ENCODE results near the gene FGF7.

The FGF7 gene

GRCh38 chr15:49435174-49435573, 12.1 kb downstream of the FGF7 start:
- TF ChIP-seq CTCF (IDR thresholded peaks at IDR 0.05; ENCODE audit: borderline replicate concordance, control extremely low read depth, extremely low read depth, insufficient read depth, missing control alignments), result no peak
- no peak for DNase-seq (ENCODE audit: low spot score)
- in situ Hi-C loops (cut with MboI; ENCODE audit: low sequenced_read_pairs, unreplicated experiment), result no loop called here

- in situ Hi-C loops (cut with MboI; ENCODE audit: low sequenced_read_pairs, unreplicated experiment), result no loop called here
- no peak for TF ChIP-seq CTCF (IDR thresholded peaks at IDR 0.05; ENCODE audit: borderline replicate concordance, control extremely low read depth, extremely low read depth, insufficient read depth, missing control alignments)
- DNase-seq (ENCODE audit: low spot score), result no peak
Measured at GRCh38 chr15:49436751-49437150, 13.7 kb downstream of the FGF7 start.

DNA sequence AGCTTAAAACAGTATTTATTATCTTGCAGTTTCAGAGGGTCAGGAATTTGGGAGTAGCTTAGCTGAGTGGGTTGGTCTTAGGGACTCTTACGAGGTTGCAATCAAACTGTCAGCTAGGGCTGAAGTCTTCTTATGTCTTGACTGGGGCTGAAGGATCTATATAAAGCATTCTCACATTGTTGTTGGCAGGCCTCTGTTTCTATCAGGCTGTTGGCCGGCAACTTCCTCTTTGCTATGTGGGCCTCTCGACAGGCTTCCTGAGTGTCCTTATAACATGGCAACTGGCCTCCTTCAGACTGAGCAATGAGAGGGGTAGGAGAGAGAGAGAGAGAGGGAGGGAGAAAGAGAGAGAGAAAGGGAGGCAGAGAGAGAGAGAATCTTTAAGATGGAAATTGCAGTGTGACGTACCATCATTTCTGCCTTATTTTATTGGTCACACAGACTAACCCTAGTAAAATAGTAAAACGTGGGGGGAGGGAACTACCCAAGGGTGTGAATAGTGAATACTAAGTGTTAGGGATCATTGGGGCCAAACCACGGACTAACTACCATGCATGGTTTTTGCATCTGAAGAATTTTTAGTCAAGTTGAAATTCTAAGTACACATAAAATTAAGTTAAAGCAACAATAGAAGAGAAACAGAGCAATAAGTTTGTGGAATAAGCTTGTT, 16.1 kb downstream of the FGF7 start:
- no peak for DNase-seq (ENCODE audit: low spot score)
- in situ Hi-C loops (cut with MboI; ENCODE audit: low sequenced_read_pairs, unreplicated experiment), result no loop called here
- no peak for TF ChIP-seq CTCF (IDR thresholded peaks at IDR 0.05; ENCODE audit: borderline replicate concordance, control extremely low read depth, extremely low read depth, insufficient read depth, missing control alignments)

GRCh38 chr15:49439678-49440395, 16.8 kb downstream of the FGF7 start:
- in situ Hi-C loops (cut with MboI; ENCODE audit: low sequenced_read_pairs, unreplicated experiment), result no loop called here
- TF ChIP-seq CTCF (IDR thresholded peaks at IDR 0.05; ENCODE audit: borderline replicate concordance, control extremely low read depth, extremely low read depth, insufficient read depth, missing control alignments), result no peak
- no peak for DNase-seq (ENCODE audit: low spot score)

- no peak for DNase-seq (ENCODE audit: low spot score)
- in situ Hi-C loops (cut with MboI; ENCODE audit: low sequenced_read_pairs, unreplicated experiment), result no loop called here
- TF ChIP-seq CTCF (IDR thresholded peaks at IDR 0.05; ENCODE audit: borderline replicate concordance, control extremely low read depth, extremely low read depth, insufficient read depth, missing control alignments), result no peak
Measured at GRCh38 chr15:49441356-49441755, 18.3 kb downstream of the FGF7 start.

DNA sequence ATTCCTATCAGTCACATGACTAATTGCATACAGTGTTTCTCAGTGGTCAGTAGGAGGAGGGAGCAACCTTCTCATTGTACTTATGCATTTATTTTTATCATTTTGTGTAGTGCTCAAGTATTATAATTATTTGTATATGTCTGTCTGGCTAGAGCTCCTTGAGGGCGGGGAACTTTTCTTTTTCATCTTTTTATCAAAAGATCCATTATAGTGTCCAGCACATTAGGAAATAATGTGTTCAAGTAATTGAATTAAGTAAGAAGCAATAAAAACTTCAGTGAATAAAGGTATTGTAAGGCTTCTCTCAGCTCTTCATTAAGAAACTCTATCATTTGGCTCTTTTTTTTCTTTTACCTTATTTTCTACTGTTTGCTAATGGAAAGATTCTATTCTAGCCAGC, 18.8 kb downstream of the FGF7 start:
- no peak for TF ChIP-seq CTCF (IDR thresholded peaks at IDR 0.05; ENCODE audit: borderline replicate concordance, control extremely low read depth, extremely low read depth, insufficient read depth, missing control alignments)
- in situ Hi-C loops (cut with MboI; ENCODE audit: low sequenced_read_pairs, unreplicated experiment), result no loop called here
- DNase-seq (ENCODE audit: low spot score), result no peak
